ENCODE data around the gene CACNG7.

- TF ChIP-seq POLR2A (IDR thresholded peaks at IDR 0.05; ENCODE audit: low read depth, low read length) (no peak), TAF1 (IDR thresholded peaks at IDR 0.05; ENCODE audit: borderline replicate concordance, low read depth, low read length) (no peak), POLR2AphosphoS5 (IDR thresholded peaks at IDR 0.05; ENCODE audit: low read depth, low read length) (no peak)
Measured at GRCh38 chr19:53892301-53892980, 16.6 kb upstream of the CACNG7 start.
